GM21825 (cell line): ENCODE data around the gene NDUFAF3.
A peak's percentile ranks its signal among the peaks of the same experiment; 100 is the strongest.

Source experiments
- ATAC-seq: cut with Tn5 transposase; IDR thresholded peaks from one replicate; pipeline ENCODE4 v1.9.1; 2021; ENCODE audit warnings: mild to moderate bottlenecking, moderate library complexity; ENCODE audit not compliant: unreplicated experiment

Gene NDUFAF3

GRCh38 chr3:49021813-49022687 is at the start of gene NDUFAF3:
Gene NDUFAF3, plus strand, starts transcription at chr3:49022121. Its CDS starts 24 bp downstream, at chr3:49022145.
- peak; percentile 47 for ATAC-seq

GRCh38 chr3:48974076-48974864 is 47.7 kb upstream of the NDUFAF3 start:
- no peak for ATAC-seq

GRCh38 chr3:48979451-48979850 is 42.5 kb upstream of the NDUFAF3 start:
- ATAC-seq = no peak

GRCh38 chr3:48980295-48980694 is 41.6 kb upstream of the NDUFAF3 start:
- ATAC-seq = no peak

GRCh38 chr3:48982016-48982415 is 39.9 kb upstream of the NDUFAF3 start:
- ATAC-seq = no peak

- ATAC-seq = no peak
These were observed 39.2 kb upstream of the NDUFAF3 start for GRCh38 chr3:48982686-48983085.

GRCh38 chr3:48983096-48983495 is 38.8 kb upstream of the NDUFAF3 start:
- ATAC-seq = no peak

- ATAC-seq = no peak
These were observed 37.3 kb upstream of the NDUFAF3 start for GRCh38 chr3:48984663-48985062.

GRCh38 chr3:48985831-48986376 is 36.0 kb upstream of the NDUFAF3 start:
- no peak for ATAC-seq

GRCh38 chr3:48989126-48989795 is 32.7 kb upstream of the NDUFAF3 start:
- ATAC-seq = no peak

GRCh38 chr3:48989796-48990635 is 31.9 kb upstream of the NDUFAF3 start, which contains the start of gene P4HTM:
Gene P4HTM, plus strand, starts transcription at chr3:48990241. Its CDS starts 16 bp downstream, at chr3:48990257.
- peak; percentile 58 for ATAC-seq

GRCh38 chr3:48990636-48991469 is 31.1 kb upstream of the NDUFAF3 start:
- peak; percentile 17 for ATAC-seq

- ATAC-seq = no peak
These were observed 29.9 kb upstream of the NDUFAF3 start for GRCh38 chr3:48991851-48992545.

GRCh38 chr3:48993834-48994233 is 28.1 kb upstream of the NDUFAF3 start:
- no peak for ATAC-seq

- ATAC-seq = no peak
These were observed 25.3 kb upstream of the NDUFAF3 start for GRCh38 chr3:48996640-48997039.

- no peak for ATAC-seq
These were observed 24.8 kb upstream of the NDUFAF3 start for GRCh38 chr3:48997102-48997635.

- no peak for ATAC-seq
These were observed 23.9 kb upstream of the NDUFAF3 start for GRCh38 chr3:48997714-48998637.
